ENCODE data around the gene MIR17HG.

MIR17HG gene

GRCh38 chr13:91307887-91308286, 39.6 kb upstream of the MIR17HG start:
- Histone ChIP-seq H3K4me2 (ENCODE audit: low read depth, low read length) (no peak overlapping the region), H3K9me3 (replicated peaks; ENCODE audit: insufficient read depth, low read length) (no peaks in the 10 kb centered on the region), H4K20me1 (ENCODE audit: insufficient read depth, low read length) (no peaks in the 10 kb centered on the region), H3K27me3 (replicated peaks; ENCODE audit: insufficient read depth, low read length) (no peaks in the 10 kb centered on the region), H3K4me3 (ENCODE audit: low read length) (no peak overlapping the region), H2AFZ (ENCODE audit: low read length) (no peak overlapping the region), H3K36me3 (replicated peaks; ENCODE audit: insufficient read depth, low read length) (no peaks in the 10 kb centered on the region), H3K4me1 (ENCODE audit: low read length) (no peaks in the 10 kb centered on the region), H3K9me2 (replicated peaks; ENCODE audit: insufficient read depth, low read length) (no peaks in the 10 kb centered on the region), H3K27ac (ENCODE audit: low read length) (no peak overlapping the region), H3K79me2 (ENCODE audit: low read length) (no peaks in the 10 kb centered on the region), H3F3A (ENCODE audit: insufficient read depth, low read length) (no peaks in the 10 kb centered on the region), H3K9ac (ENCODE audit: low read length) (no peak overlapping the region)
- no peak for TF ChIP-seq CTCF (IDR thresholded peaks at IDR 0.05; ENCODE audit: low read length)
- TF ChIP-seq EZH2 (optimal IDR thresholded peaks at IDR 0.05; ENCODE audit: low read depth, low read length) = no peak
- no peak for TF ChIP-seq EZH2phosphoT487 (IDR thresholded peaks at IDR 0.05; ENCODE audit: low read length)
- no peak for DNase-seq

GRCh38 chr13:91308299-91308698, 39.2 kb upstream of the MIR17HG start:
- Histone ChIP-seq H2AFZ (ENCODE audit: low read length) (no peak overlapping the region), H3K9me2 (replicated peaks; ENCODE audit: insufficient read depth, low read length) (no peaks in the 10 kb centered on the region), H3K36me3 (replicated peaks; ENCODE audit: insufficient read depth, low read length) (no peaks in the 10 kb centered on the region), H3K27ac (ENCODE audit: low read length) (no peak overlapping the region), H3K4me1 (ENCODE audit: low read length) (no peaks in the 10 kb centered on the region), H3K79me2 (ENCODE audit: low read length) (no peaks in the 10 kb centered on the region), H3F3A (ENCODE audit: insufficient read depth, low read length) (no peaks in the 10 kb centered on the region), H3K27me3 (replicated peaks; ENCODE audit: insufficient read depth, low read length) (no peaks in the 10 kb centered on the region), H4K20me1 (ENCODE audit: insufficient read depth, low read length) (no peaks in the 10 kb centered on the region), H3K9ac (ENCODE audit: low read length) (no peak overlapping the region), H3K4me3 (ENCODE audit: low read length) (no peak overlapping the region), H3K4me2 (ENCODE audit: low read depth, low read length) (no peak overlapping the region), H3K9me3 (replicated peaks; ENCODE audit: insufficient read depth, low read length) (no peaks in the 10 kb centered on the region)
- DNase-seq = no peak
- TF ChIP-seq EZH2 (optimal IDR thresholded peaks at IDR 0.05; ENCODE audit: low read depth, low read length) = no peak
- no peak for TF ChIP-seq EZH2phosphoT487 (IDR thresholded peaks at IDR 0.05; ENCODE audit: low read length)
- TF ChIP-seq CTCF (IDR thresholded peaks at IDR 0.05; ENCODE audit: low read length) = no peak

GRCh38 chr13:91311491-91311890, 36.0 kb upstream of the MIR17HG start:
- H3F3A ChIP-seq (ENCODE audit: insufficient read depth, low read length) = no peaks in the 10 kb centered on the region
- H3K9me3 ChIP-seq (replicated peaks; ENCODE audit: insufficient read depth, low read length) = no peaks in the 10 kb centered on the region
- H3K4me2 ChIP-seq (ENCODE audit: low read depth, low read length) = no peak overlapping the region
- H3K36me3 ChIP-seq (replicated peaks; ENCODE audit: insufficient read depth, low read length) = no peaks in the 10 kb centered on the region
- H2AFZ ChIP-seq (ENCODE audit: low read length) = no peak overlapping the region
- no peak overlapping the region for H3K27ac ChIP-seq (ENCODE audit: low read length)
- no peak overlapping the region for H3K4me3 ChIP-seq (ENCODE audit: low read length)
- no peaks in the 10 kb centered on the region for H3K27me3 ChIP-seq (replicated peaks; ENCODE audit: insufficient read depth, low read length)
- H3K4me1 ChIP-seq (ENCODE audit: low read length) = no peaks in the 10 kb centered on the region
- TF ChIP-seq CTCF (IDR thresholded peaks at IDR 0.05; ENCODE audit: low read length) (no peak), EZH2 (optimal IDR thresholded peaks at IDR 0.05; ENCODE audit: low read depth, low read length) (no peak), EZH2phosphoT487 (IDR thresholded peaks at IDR 0.05; ENCODE audit: low read length) (no peak)
- no peak for DNase-seq
- no peak overlapping the region for H3K9ac ChIP-seq (ENCODE audit: low read length)
- no peaks in the 10 kb centered on the region for H3K79me2 ChIP-seq (ENCODE audit: low read length)
- H4K20me1 ChIP-seq (ENCODE audit: insufficient read depth, low read length) = no peaks in the 10 kb centered on the region
- H3K9me2 ChIP-seq (replicated peaks; ENCODE audit: insufficient read depth, low read length) = no peaks in the 10 kb centered on the region
